GM12878 (cell line): Measurements from ENCODE around the gene LENEP. TPM values are rescaled to one million over a fixed set of nuclear protein-coding genes. Genes with fewer than 3 reads are reported as not detected.

Source experiments
- BCL11A ChIP-seq: IDR thresholded peaks from 2 replicates; pipeline ENCODE4 v1.6.1; 2011; ENCODE audit warnings: low read depth, low read length
- CBX3 ChIP-seq: fragments of 200-600 bp; sonication (generic); IDR thresholded peaks from 2 replicates; pipeline ENCODE4 v1.6.1; 2016; ENCODE audit warnings: low read depth, borderline replicate concordance
- GATAD2B ChIP-seq: fragments of 450-650 bp; conservative IDR thresholded peaks from 2 replicates; pipeline ENCODE4 v1.6.1; 2017; ENCODE audit warnings: low read depth, mild to moderate bottlenecking, moderate library complexity
- HDAC6 ChIP-seq: fragments of 200-600 bp; sonication (generic); IDR thresholded peaks from one replicate; pipeline ENCODE4 v1.8.0; 2017; ENCODE audit warnings: antibody characterized with exemption; ENCODE audit not compliant: unreplicated experiment
- IKZF2 ChIP-seq, 2 experiments: fragments of 450-650 bp; IDR thresholded peaks; 2 replicates each; pipeline ENCODE4 v1.6.1; 2017; ENCODE audit warnings: mild to moderate bottlenecking in 2 of 2, moderate library complexity in 2 of 2
- IRF4 ChIP-seq: IDR thresholded peaks from 2 replicates; pipeline ENCODE4 v1.6.1; 2011; ENCODE audit warnings: low read depth, low read length
- JUNB ChIP-seq: IDR thresholded peaks from 2 replicates; pipeline ENCODE4 v1.6.1; 2016; ENCODE audit warnings: antibody characterized with exemption, mild to moderate bottlenecking
- NFYB ChIP-seq: IDR thresholded peaks from 2 replicates; pipeline ENCODE4 v1.6.1; 2011; ENCODE audit warnings: low read depth, mild to moderate bottlenecking, low read length, improper control_type of control experiment, moderate library complexity; ENCODE audit not compliant: insufficient read depth
- PAX8 ChIP-seq: fragments of 450-650 bp; IDR thresholded peaks from 2 replicates; pipeline ENCODE4 v1.6.1; 2017; ENCODE audit warnings: mild to moderate bottlenecking, moderate library complexity
- POLR2AphosphoS2 ChIP-seq: IDR thresholded peaks from 2 replicates; pipeline ENCODE4 v1.6.1; 2011; ENCODE audit warnings: low read depth, mild to moderate bottlenecking, low read length, improper control_type of control experiment, moderate library complexity
- POU2F2 ChIP-seq: IDR thresholded peaks from 3 replicates; pipeline ENCODE4 v1.6.1; 2011; ENCODE audit warnings: low read depth, mild to moderate bottlenecking, low read length, borderline replicate concordance
- RELA ChIP-seq: fragments of 450-650 bp; IDR thresholded peaks from 2 replicates; pipeline ENCODE4 v1.8.0; 2014; ENCODE audit warnings: borderline replicate concordance; ENCODE audit not compliant: partially characterized antibody
- SIN3A ChIP-seq: IDR thresholded peaks from 2 replicates; pipeline ENCODE4 v1.6.1; 2012; ENCODE audit warnings: low read depth, low read length, improper control_type of control experiment
- SMAD1 ChIP-seq: fragments of 450-650 bp; IDR thresholded peaks from 2 replicates; pipeline ENCODE4 v1.6.1; 2018; ENCODE audit warnings: mild to moderate bottlenecking, low read depth; ENCODE audit not compliant: partially characterized antibody
- SP1 ChIP-seq: IDR thresholded peaks from one replicate; pipeline ENCODE4 v1.6.1; 2011; ENCODE audit warnings: low read depth, low read length
- SREBF1 ChIP-seq: IDR thresholded peaks from 2 replicates; pipeline ENCODE4 v1.6.1; 2012; ENCODE audit warnings: mild to moderate bottlenecking, low read length
- SREBF2 ChIP-seq: IDR thresholded peaks from 2 replicates; pipeline ENCODE4 v1.6.1; 2012; ENCODE audit warnings: mild to moderate bottlenecking, low read length
- SRF ChIP-seq, 2 experiments: IDR thresholded peaks; 2 replicates each; pipeline ENCODE4 v1.6.1; 2011; ENCODE audit warnings: low read depth in 2 of 2, low read length in 2 of 2, mild to moderate bottlenecking in 1 of 2, moderate library complexity in 1 of 2
- SUZ12 ChIP-seq: fragments of 200-600 bp; sonication (generic); IDR thresholded peaks from one replicate; pipeline ENCODE4 v1.6.1; 2018; ENCODE audit warnings: antibody characterized with exemption, mild to moderate bottlenecking; ENCODE audit not compliant: unreplicated experiment
- TCF3 ChIP-seq: IDR thresholded peaks from 2 replicates; pipeline ENCODE4 v1.6.1; 2012; ENCODE audit warnings: low read depth, mild to moderate bottlenecking, low read length, borderline replicate concordance; ENCODE audit not compliant: insufficient read depth
- YY1 ChIP-seq: IDR thresholded peaks from 2 replicates; pipeline ENCODE4 v1.6.1; 2011; ENCODE audit warnings: low read depth, mild to moderate bottlenecking, low read length
- ZNF207 ChIP-seq: fragments of 450-650 bp; IDR thresholded peaks from 2 replicates; pipeline ENCODE4 v1.6.1; 2014; ENCODE audit warnings: antibody characterized with exemption, mild to moderate bottlenecking, borderline replicate concordance
- ZNF274 ChIP-seq: IDR thresholded peaks from one replicate; pipeline ENCODE4 v1.8.0; 2011; ENCODE audit not compliant: insufficient read length, insufficient read depth
- polyA plus RNA-seq, 11 experiments: library from polyadenylated mRNA; depleted of rRNA in 4 of 11; unstranded in 6 of 11; stranded (reverse) in 5 of 11; fragments of >200 nt; fragmentation: Nextera tagmentation in 4 of 11; fragmentation: Illumina TruSeq in 1 of 11; extraction: Ambion mirVana in 4 of 11; extraction: Trizol in 1 of 11; gene quantifications; 1 replicate in 1 of 11; 2 replicates in 10 of 11; pipeline versions ENCODE4 v1.2.1 to v1.2.3, GENCODE V29; 2011 to 2016; ENCODE audit warnings: inconsistent platforms in 2 of 11, missing spikeins in 2 of 11, low read depth in 1 of 11
- total RNA-seq, 4 experiments: library from RNA; depleted of rRNA in 3 of 4; stranded (reverse); fragments of >200 nt in 3 of 4; fragmentation: Illumina TruSeq in 1 of 4; extraction: Trizol in 1 of 4; gene quantifications; 2 replicates each; pipeline versions ENCODE4 v1.2.1 to v1.2.3, GENCODE V29; 2013 to 2021
- TF ChIP-seq, protein P1 (sequence below): fragments of 450-650 bp; IDR thresholded peaks from 2 replicates; pipeline ENCODE4 v1.6.1; 2014; ENCODE audit warnings: mild to moderate bottlenecking
- TF ChIP-seq, protein P2 (sequence below): fragments of 450-650 bp; IDR thresholded peaks from 2 replicates; pipeline ENCODE4 v1.6.1; 2017; ENCODE audit warnings: antibody characterized with exemption, mild to moderate bottlenecking, moderate library complexity

LENEP gene
- total and polyA plus RNA-seq, 10 of the 15 experiments (the other 5 are each of a cell fraction or from before 2014, with no cell fraction given) = 0.27 to 1.1 (median 0.64) TPM; not detected in 7

DNA sequence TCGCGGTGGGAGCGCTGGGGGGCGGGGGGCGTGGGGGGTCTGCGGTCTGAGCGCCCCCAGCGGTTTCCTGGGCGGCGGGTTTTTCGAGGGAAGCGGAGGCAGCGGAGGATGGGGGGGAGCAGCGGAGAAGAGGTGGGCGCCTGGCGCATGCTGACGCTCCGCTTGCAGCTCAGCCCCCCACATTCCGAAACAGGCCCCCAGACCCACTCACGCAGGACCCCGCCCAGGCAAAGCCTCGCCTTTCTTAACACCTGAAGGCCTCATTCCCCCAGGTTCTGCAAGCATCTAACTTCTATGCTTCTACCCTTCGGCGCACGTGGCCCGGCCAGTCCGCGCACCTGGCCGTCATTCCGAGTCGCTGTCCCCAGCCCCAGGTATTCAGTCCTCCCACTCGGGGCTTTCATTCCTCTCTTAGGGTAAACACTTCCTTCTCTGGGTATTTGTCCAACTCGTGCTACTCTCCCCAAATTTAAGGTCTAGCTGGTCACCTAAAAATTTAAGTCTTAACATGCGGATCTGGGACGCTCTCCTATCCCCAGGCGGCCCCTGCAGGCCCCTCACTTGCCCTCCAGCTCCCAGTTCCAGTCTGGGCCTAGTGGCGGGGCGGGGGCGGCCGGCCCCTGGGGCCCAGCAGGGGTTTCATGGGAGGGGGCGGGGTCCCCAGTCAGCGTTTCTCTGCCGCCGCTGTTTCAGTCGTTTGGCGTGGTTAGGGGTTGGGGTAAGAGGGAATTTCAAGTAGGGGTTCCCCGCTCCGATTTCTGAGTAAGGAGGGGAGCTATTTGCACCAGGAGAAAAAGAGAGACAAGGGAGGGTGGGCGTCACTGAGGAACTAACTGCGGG is 6.4 kb downstream of the LENEP start (continued):
- TF ChIP-seq IRF4 (no peak), SUZ12 (no peak), GATAD2B (peak; percentile 20; the same call in 1 of the 2 replicates), ZNF274 (no peak), SREBF1 (no peak), CBX3 (no peak), TCF3 (0 out of 2 replicates have a peak, but pooled peaks have one; percentile 40), SP1 (peak; percentile 79), SREBF2 (no peak), POLR2AphosphoS2 (no peak), SRF (IDR thresholded peaks at IDR 0.05; ENCODE audit: low read depth in 2 of 2, low read length in 2 of 2) (no peak), POU2F2 (0 out of 3 replicates have a peak, but pooled peaks have one; percentile 16), JUNB (no peak), YY1 (no peak), ZNF207 (no peak), PAX8 (no peak), SMAD1 (no peak), HDAC6 (no peak), NFYB (no peak), IKZF2 (IDR thresholded peaks at IDR 0.05) (peak; percentile 3 to 60; a peak in 3 of 4 replicates), RELA (no peak), BCL11A (no peak), SIN3A (0 out of 2 replicates have a peak, but pooled peaks have one; percentile 51)
- TF ChIP-seq, protein P1, sequence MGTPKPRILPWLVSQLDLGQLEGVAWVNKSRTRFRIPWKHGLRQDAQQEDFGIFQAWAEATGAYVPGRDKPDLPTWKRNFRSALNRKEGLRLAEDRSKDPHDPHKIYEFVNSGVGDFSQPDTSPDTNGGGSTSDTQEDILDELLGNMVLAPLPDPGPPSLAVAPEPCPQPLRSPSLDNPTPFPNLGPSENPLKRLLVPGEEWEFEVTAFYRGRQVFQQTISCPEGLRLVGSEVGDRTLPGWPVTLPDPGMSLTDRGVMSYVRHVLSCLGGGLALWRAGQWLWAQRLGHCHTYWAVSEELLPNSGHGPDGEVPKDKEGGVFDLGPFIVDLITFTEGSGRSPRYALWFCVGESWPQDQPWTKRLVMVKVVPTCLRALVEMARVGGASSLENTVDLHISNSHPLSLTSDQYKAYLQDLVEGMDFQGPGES = no peak
- TF ChIP-seq, protein P2, sequence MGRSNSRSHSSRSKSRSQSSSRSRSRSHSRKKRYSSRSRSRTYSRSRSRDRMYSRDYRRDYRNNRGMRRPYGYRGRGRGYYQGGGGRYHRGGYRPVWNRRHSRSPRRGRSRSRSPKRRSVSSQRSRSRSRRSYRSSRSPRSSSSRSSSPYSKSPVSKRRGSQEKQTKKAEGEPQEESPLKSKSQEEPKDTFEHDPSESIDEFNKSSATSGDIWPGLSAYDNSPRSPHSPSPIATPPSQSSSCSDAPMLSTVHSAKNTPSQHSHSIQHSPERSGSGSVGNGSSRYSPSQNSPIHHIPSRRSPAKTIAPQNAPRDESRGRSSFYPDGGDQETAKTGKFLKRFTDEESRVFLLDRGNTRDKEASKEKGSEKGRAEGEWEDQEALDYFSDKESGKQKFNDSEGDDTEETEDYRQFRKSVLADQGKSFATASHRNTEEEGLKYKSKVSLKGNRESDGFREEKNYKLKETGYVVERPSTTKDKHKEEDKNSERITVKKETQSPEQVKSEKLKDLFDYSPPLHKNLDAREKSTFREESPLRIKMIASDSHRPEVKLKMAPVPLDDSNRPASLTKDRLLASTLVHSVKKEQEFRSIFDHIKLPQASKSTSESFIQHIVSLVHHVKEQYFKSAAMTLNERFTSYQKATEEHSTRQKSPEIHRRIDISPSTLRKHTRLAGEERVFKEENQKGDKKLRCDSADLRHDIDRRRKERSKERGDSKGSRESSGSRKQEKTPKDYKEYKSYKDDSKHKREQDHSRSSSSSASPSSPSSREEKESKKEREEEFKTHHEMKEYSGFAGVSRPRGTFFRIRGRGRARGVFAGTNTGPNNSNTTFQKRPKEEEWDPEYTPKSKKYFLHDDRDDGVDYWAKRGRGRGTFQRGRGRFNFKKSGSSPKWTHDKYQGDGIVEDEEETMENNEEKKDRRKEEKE = no peak
